Gastrocnemius medialis (tissue), 4 donors: ENCODE results near the gene MCM3AP. TPM values are rescaled to one million over a fixed set of nuclear protein-coding genes. Genes with fewer than 3 reads are reported as not detected.

Source experiments
- ATAC-seq, 2 donors: fragments of 150-250 bp; one replicate each; pipeline ENCODE4 v1.9.1; 2016
- DNase-seq, 2 donors: peaks; one replicate each; pipeline ENCODE4 v3.0.0-alpha.2; 2019
- H3K27ac ChIP-seq, 4 donors: fragments of 200-600 bp; sonication (generic); 1 replicate in 1 of 4; 2 replicates in 3 of 4; pipeline ENCODE4 v1.5.1; 2016 to 2018; ENCODE audit warnings: mild to moderate bottlenecking in 2 of 4, moderate library complexity in 1 of 4
- H3K27me3 ChIP-seq, 3 donors: fragments of 200-600 bp; sonication (generic) in 2 of 3; 1 replicate in 1 of 3; 2 replicates in 2 of 3; pipeline versions ENCODE4 v1.5.1 to v1.6.0; 2016 to 2019; ENCODE audit warnings: mild to moderate bottlenecking in 1 of 3, moderate library complexity in 1 of 3
- H3K36me3 ChIP-seq, 2 donors: fragments of 200-600 bp; sonication (generic) in 1 of 2; one replicate each; pipeline ENCODE4 v1.5.1; 2017 to 2018
- H3K4me1 ChIP-seq, 2 donors: fragments of 200-600 bp; sonication (generic) in 1 of 2; one replicate each; pipeline ENCODE4 v1.5.1; 2016 to 2017; ENCODE audit warnings: mild to moderate bottlenecking in 2 of 2
- H3K4me3 ChIP-seq, 4 donors: fragments of 200-600 bp; sonication (generic) in 3 of 4; 1 replicate in 1 of 4; 2 replicates in 3 of 4; pipeline ENCODE4 v1.5.1; 2016 to 2019; ENCODE audit warnings: mild to moderate bottlenecking in 2 of 4
- H3K9me3 ChIP-seq, 3 donors: fragments of 200-600 bp; sonication (generic) in 2 of 3; 1 replicate in 1 of 3; 2 replicates in 2 of 3; pipeline ENCODE4 v1.5.1; 2016 to 2019
- CTCF ChIP-seq, 5 experiments: fragments of 450-650 bp in 3 of 5; fragments of 200-600 bp in 2 of 5; sonication (generic) in 2 of 5; IDR thresholded peaks in 4 of 5; conservative IDR thresholded peaks in 1 of 5; 1 replicate in 4 of 5; 2 replicates in 1 of 5; pipeline ENCODE4 v1.5.1; 2016 to 2019; ENCODE audit warnings: antibody characterized with exemption in 5 of 5, mild to moderate bottlenecking in 3 of 5, moderate library complexity in 3 of 5
- POLR2A ChIP-seq, 2 donors: fragments of 450-650 bp; IDR thresholded peaks; one replicate each; pipeline ENCODE4 v1.6.1; 2017; ENCODE audit warnings: antibody characterized with exemption in 2 of 2, mild to moderate bottlenecking in 2 of 2, moderate library complexity in 2 of 2
- in situ Hi-C, 4 donors: fragments of 200-750 bp; cut with MboI; loops; one replicate each; pipeline versions ENCODE4 v1.15.0 to v1.8.0; 2017; ENCODE audit warnings: low sequenced_read_pairs in 4 of 4
- intact Hi-C: fragments of 100-400 bp; cut with DNase I; formaldehyde crosslinking; loops from one replicate; pipeline ENCODE4 v1.15.1; 2023; ENCODE audit warnings: low total_unique reads
- total RNA-seq, 4 donors: library from RNA; depleted of rRNA; stranded (reverse); fragments of >200 nt; gene quantifications; one replicate each; pipeline versions ENCODE4 v1.1.0 to v1.2.3, GENCODE V29; 2016

MCM3AP gene
- total RNA-seq, 4 donors from 2014 or later: 52.1 to 155 (median 83.2) TPM

- Histone ChIP-seq H3K4me1 (peaks cover 9 to 11% of the 10 kb centered on the region in 2 donors), H3K27me3 (peaks cover 7 to 27% (median 14%) of the 10 kb centered on the region in 3 donors), H3K27ac (peak overlapping the region; percentile 53 to 69 (median 58)), H3K4me3 (peak overlapping the region; percentile 48 to 59 (median 54)), H3K36me3 (no peaks in the 10 kb centered on the region), H3K9me3 (no peaks in the 10 kb centered on the region)
- in situ Hi-C loops (no loop called here), intact Hi-C loops (no loop called here)
- TF ChIP-seq POLR2A (IDR thresholded peaks at IDR 0.05) (no peak), CTCF (IDR thresholded peaks at IDR 0.05 in 4 of 5, conservative IDR thresholded peaks at IDR 0.05 in 1 of 5) (no peak)
- DNase-seq (no peak), ATAC-seq (peak; percentile 32 to 40)
Observed at GRCh38 chr21:46297338-46298271, 12.2 kb upstream of the MCM3AP start.

- Histone ChIP-seq H3K27me3 (peaks cover 7 to 27% (median 14%) of the 10 kb centered on the region in 3 donors), H3K4me1 (peaks cover 9 to 11% of the 10 kb centered on the region in 2 donors), H3K4me3 (peak overlapping the region in 3 of 4 donors; percentile 9 to 52 (median 13)), H3K27ac (peak overlapping the region; percentile 53 to 69 (median 58)), H3K36me3 (peaks cover 0 to 12% of the 10 kb centered on the region in 2 donors), H3K9me3 (no peaks in the 10 kb centered on the region)
- DNase-seq (peak; percentile 76 to 80), ATAC-seq (peak; percentile 77 to 92)
- TF ChIP-seq CTCF (IDR thresholded peaks at IDR 0.05 in 4 of 5, conservative IDR thresholded peaks at IDR 0.05 in 1 of 5) (no peak), POLR2A (IDR thresholded peaks at IDR 0.05) (no peak)
- in situ Hi-C loops (no loop called here), intact Hi-C loops (no loop called here)
Observed at GRCh38 chr21:46295996-46296752, 10.8 kb upstream of the MCM3AP start.

- Histone ChIP-seq H3K4me3 (no peak overlapping the region), H3K9me3 (no peaks in the 10 kb centered on the region), H3K27ac (peak overlapping the region in 3 of 4 donors; percentile 52 to 62 (median 53)), H3K36me3 (peaks cover 0 to 14% of the 10 kb centered on the region in 2 donors), H3K27me3 (peaks cover 7 to 27% (median 14%) of the 10 kb centered on the region in 3 donors), H3K4me1 (peaks cover 9 to 11% of the 10 kb centered on the region in 2 donors)
- peak in 1 of 2 donors; percentile 8 for ATAC-seq
- intact Hi-C loops: no loop called here
- in situ Hi-C loops: no loop called here
- DNase-seq: no peak
- TF ChIP-seq CTCF (IDR thresholded peaks at IDR 0.05 in 4 of 5, conservative IDR thresholded peaks at IDR 0.05 in 1 of 5): no peak
- TF ChIP-seq POLR2A (IDR thresholded peaks at IDR 0.05): no peak
Observed at GRCh38 chr21:46295177-46295770, 9.9 kb upstream of the MCM3AP start.

- ATAC-seq: no peak
Observed at GRCh38 chr21:46294647-46295176, 9.3 kb upstream of the MCM3AP start.

More at GRCh38 chr21:46294647-46295176, 9.3 kb upstream of the MCM3AP start:
- Histone ChIP-seq H3K27me3 (peaks cover 7 to 23% (median 14%) of the 10 kb centered on the region in 3 donors), H3K4me3 (no peak overlapping the region), H3K9me3 (no peaks in the 10 kb centered on the region), H3K4me1 (peaks cover 9 to 11% of the 10 kb centered on the region in 2 donors), H3K27ac (peak overlapping the region in 1 of 4 donors; percentile 62), H3K36me3 (peaks cover 0 to 14% of the 10 kb centered on the region in 2 donors)
- DNase-seq: no peak
- intact Hi-C loops (no loop called here), in situ Hi-C loops (no loop called here)
- TF ChIP-seq CTCF (IDR thresholded peaks at IDR 0.05 in 4 of 5, conservative IDR thresholded peaks at IDR 0.05 in 1 of 5) (no peak), POLR2A (IDR thresholded peaks at IDR 0.05) (no peak)
